Suprapubic skin (tissue), 4 donors: Measurements from ENCODE around the gene CACNA2D3. TPM values are rescaled to one million over a fixed set of nuclear protein-coding genes. Genes with fewer than 3 reads are reported as not detected.

Experiments used
- DNase-seq, 2 donors: peaks; one replicate each; pipeline ENCODE4 v3.0.0-alpha.2; 2019; ENCODE audit warnings: low spot score in 2 of 2
- H3K27ac ChIP-seq: fragments of 200-600 bp; sonication (generic); one replicate; pipeline ENCODE4 v1.5.1; 2019
- H3K27me3 ChIP-seq: fragments of 200-600 bp; sonication (generic); one replicate; pipeline ENCODE4 v1.5.1; 2019
- H3K36me3 ChIP-seq: fragments of 200-600 bp; sonication (generic); one replicate; pipeline ENCODE4 v1.5.1; 2019
- H3K4me1 ChIP-seq: fragments of 200-600 bp; sonication (generic); one replicate; pipeline ENCODE4 v1.5.1; 2019
- H3K4me3 ChIP-seq: fragments of 200-600 bp; sonication (generic); one replicate; pipeline ENCODE4 v1.5.1; 2019; ENCODE audit warnings: mild to moderate bottlenecking
- H3K9me3 ChIP-seq: fragments of 200-600 bp; sonication (generic); one replicate; pipeline ENCODE4 v1.5.1; 2019
- EP300 ChIP-seq: sonication (generic); formaldehyde crosslinking; IDR thresholded peaks from one replicate; pipeline ENCODE4 v1.6.1; 2017; ENCODE audit warnings: antibody characterized with exemption
- POLR2A ChIP-seq, 2 donors: fragments of 450-650 bp; IDR thresholded peaks; one replicate each; pipeline ENCODE4 v1.6.1; 2017; ENCODE audit warnings: antibody characterized with exemption in 2 of 2, mild to moderate bottlenecking in 2 of 2, moderate library complexity in 2 of 2
- POLR2AphosphoS5 ChIP-seq, 3 donors: sonication (generic); formaldehyde crosslinking; IDR thresholded peaks; one replicate each; pipeline ENCODE4 v1.6.1; 2017; ENCODE audit warnings: antibody characterized with exemption in 3 of 3
- WGBS: methylation state at CpG from one replicate; pipeline ENCODE4 v1.1.5; 2018; 5-methylcytosine and 5-hydroxymethylcytosine counted together
- total RNA-seq, 4 donors: library from RNA; depleted of rRNA; stranded (reverse); fragments of >200 nt; gene quantifications; one replicate each; pipeline ENCODE4 v1.1.0, GENCODE V29; 2016
- TF ChIP-seq, protein P1 (sequence below), 2 donors: fragments of 200-600 bp in 1 of 2; fragments of 450-650 bp in 1 of 2; sonication (generic) in 1 of 2; IDR thresholded peaks; one replicate each; pipeline ENCODE4 v1.5.1; 2016 to 2019; ENCODE audit warnings: antibody characterized with exemption in 2 of 2, mild to moderate bottlenecking in 1 of 2, moderate library complexity in 1 of 2

CACNA2D3 gene
- total RNA-seq, 4 donors from 2014 or later: 0.42 to 2.8 (median 0.95) TPM

DNA sequence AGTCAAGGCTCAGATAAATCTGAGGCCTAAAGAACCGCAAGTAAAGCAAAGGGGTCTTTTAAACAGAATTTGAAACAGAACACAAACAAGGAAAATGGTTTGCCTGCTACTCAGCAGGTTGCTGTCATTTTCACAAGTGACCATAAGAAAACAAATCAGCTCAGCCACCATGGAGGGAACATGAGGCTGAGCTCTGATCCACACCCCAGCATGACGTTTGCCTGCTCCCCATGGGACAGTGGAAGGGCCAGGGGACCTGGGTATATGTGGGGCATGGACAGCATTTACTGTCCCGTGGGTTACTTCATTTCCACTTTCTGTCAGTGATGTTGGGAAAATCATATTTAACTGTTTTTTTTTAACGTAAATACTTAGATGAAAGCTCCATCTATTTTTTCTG is 434.3 kb downstream of the CACNA2D3 start:
- H3K9me3 ChIP-seq: no peaks in the 10 kb centered on the region
- H3K27ac ChIP-seq: no peak overlapping the region
- H3K4me1 ChIP-seq: no peaks in the 10 kb centered on the region
- no peaks in the 10 kb centered on the region for H3K36me3 ChIP-seq
- WGBS: 68% methylated on average over 4 of the region's 4 CpGs
- no peaks in the 10 kb centered on the region for H3K27me3 ChIP-seq
- DNase-seq: no peak
- no peak overlapping the region for H3K4me3 ChIP-seq
- TF ChIP-seq POLR2AphosphoS5 (IDR thresholded peaks at IDR 0.05): no peak
- no peak for TF ChIP-seq EP300
- TF ChIP-seq POLR2A (IDR thresholded peaks at IDR 0.05): no peak
- TF ChIP-seq, protein P1, sequence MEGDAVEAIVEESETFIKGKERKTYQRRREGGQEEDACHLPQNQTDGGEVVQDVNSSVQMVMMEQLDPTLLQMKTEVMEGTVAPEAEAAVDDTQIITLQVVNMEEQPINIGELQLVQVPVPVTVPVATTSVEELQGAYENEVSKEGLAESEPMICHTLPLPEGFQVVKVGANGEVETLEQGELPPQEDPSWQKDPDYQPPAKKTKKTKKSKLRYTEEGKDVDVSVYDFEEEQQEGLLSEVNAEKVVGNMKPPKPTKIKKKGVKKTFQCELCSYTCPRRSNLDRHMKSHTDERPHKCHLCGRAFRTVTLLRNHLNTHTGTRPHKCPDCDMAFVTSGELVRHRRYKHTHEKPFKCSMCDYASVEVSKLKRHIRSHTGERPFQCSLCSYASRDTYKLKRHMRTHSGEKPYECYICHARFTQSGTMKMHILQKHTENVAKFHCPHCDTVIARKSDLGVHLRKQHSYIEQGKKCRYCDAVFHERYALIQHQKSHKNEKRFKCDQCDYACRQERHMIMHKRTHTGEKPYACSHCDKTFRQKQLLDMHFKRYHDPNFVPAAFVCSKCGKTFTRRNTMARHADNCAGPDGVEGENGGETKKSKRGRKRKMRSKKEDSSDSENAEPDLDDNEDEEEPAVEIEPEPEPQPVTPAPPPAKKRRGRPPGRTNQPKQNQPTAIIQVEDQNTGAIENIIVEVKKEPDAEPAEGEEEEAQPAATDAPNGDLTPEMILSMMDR (IDR thresholded peaks at IDR 0.05): no peak

GRCh38 chr3:54557538-54558428 is 435.4 kb downstream of the CACNA2D3 start:
- TF ChIP-seq EP300: no peak
- H3K4me1 ChIP-seq: no peaks in the 10 kb centered on the region
- no peak for DNase-seq
- 58% methylated on average over 12 of the region's 12 CpGs for WGBS
- no peaks in the 10 kb centered on the region for H3K36me3 ChIP-seq
- no peaks in the 10 kb centered on the region for H3K27me3 ChIP-seq
- H3K9me3 ChIP-seq: no peaks in the 10 kb centered on the region
- H3K27ac ChIP-seq: no peak overlapping the region
- H3K4me3 ChIP-seq: no peak overlapping the region

- TF ChIP-seq EP300 (no peak), POLR2AphosphoS5 (IDR thresholded peaks at IDR 0.05) (no peak), POLR2A (IDR thresholded peaks at IDR 0.05) (no peak)
- H3K4me1 ChIP-seq: no peaks in the 10 kb centered on the region
- DNase-seq: no peak
Observed at GRCh38 chr3:54563501-54564200, 441.3 kb downstream of the CACNA2D3 start.

GRCh38 chr3:54564374-54564925 is 442.1 kb downstream of the CACNA2D3 start:
- Histone ChIP-seq H3K36me3 (no peaks in the 10 kb centered on the region), H3K9me3 (no peaks in the 10 kb centered on the region), H3K4me1 (no peaks in the 10 kb centered on the region), H3K27me3 (no peaks in the 10 kb centered on the region), H3K27ac (no peak overlapping the region), H3K4me3 (no peak overlapping the region)
- 83% methylated on average over 6 of the region's 6 CpGs for WGBS
- DNase-seq: no peak
- TF ChIP-seq EP300 (no peak), POLR2A (IDR thresholded peaks at IDR 0.05) (no peak), POLR2AphosphoS5 (IDR thresholded peaks at IDR 0.05) (no peak)
- TF ChIP-seq, protein P1 (IDR thresholded peaks at IDR 0.05): no peak

More at GRCh38 chr3:54563501-54564200, 441.3 kb downstream of the CACNA2D3 start:
- H3K9me3 ChIP-seq: no peaks in the 10 kb centered on the region
- H3K36me3 ChIP-seq: no peaks in the 10 kb centered on the region
- H3K27me3 ChIP-seq: no peaks in the 10 kb centered on the region
- no peak overlapping the region for H3K27ac ChIP-seq
- 78% methylated on average over 12 of the region's 12 CpGs for WGBS
- H3K4me3 ChIP-seq: no peak overlapping the region

DNA sequence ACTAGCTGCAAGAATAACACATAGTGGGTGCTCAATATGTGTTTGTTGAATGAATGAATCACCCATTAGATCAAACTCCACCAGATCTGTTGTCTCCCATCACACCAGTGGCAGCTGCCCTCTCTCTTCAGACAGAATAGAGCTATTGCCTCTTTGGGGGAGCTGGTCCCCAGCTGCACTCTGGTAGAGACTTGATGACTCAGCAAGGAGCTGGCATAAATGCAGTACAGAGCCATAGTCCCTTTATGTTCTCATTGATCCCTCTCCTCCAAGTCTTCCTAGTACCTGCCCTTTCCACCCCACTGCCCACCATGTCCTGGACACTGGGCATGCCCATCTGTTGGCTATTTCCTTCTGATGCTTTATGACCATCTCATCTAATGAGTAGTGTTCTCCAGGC is 443.6 kb downstream of the CACNA2D3 start:
- no peak for DNase-seq
- no peaks in the 10 kb centered on the region for H3K9me3 ChIP-seq
- H3K27ac ChIP-seq: no peak overlapping the region
- no peaks in the 10 kb centered on the region for H3K36me3 ChIP-seq
- no peak for TF ChIP-seq EP300
- no peak for TF ChIP-seq POLR2AphosphoS5 (IDR thresholded peaks at IDR 0.05)
- no peak overlapping the region for H3K4me3 ChIP-seq
- no peaks in the 10 kb centered on the region for H3K4me1 ChIP-seq
- no peaks in the 10 kb centered on the region for H3K27me3 ChIP-seq

DNA sequence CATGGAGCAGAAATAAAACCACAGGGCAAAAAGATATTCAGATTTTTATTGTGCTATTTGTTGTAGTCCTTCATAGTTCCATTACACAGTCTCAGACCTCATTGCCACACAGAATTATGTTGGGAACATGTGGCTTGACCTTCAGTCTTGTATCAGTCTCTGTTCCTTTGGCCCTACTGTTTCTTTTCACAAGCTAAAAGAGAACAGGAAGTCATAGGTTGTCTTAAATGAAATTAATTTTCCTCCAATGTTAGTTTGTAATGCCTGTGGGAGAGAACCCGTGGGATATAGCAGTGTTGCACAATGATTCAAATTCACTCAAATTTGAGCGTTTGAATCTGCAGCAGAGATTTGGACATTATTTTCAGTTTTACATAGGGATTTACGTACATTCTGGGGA is 445.6 kb downstream of the CACNA2D3 start:
- no peak for DNase-seq
- Histone ChIP-seq H3K4me1 (no peaks in the 10 kb centered on the region), H3K9me3 (no peaks in the 10 kb centered on the region), H3K27ac (no peak overlapping the region), H3K36me3 (no peaks in the 10 kb centered on the region), H3K27me3 (no peaks in the 10 kb centered on the region), H3K4me3 (no peak overlapping the region)
- 70% methylated on average over 3 of the region's 3 CpGs for WGBS
- no peak for TF ChIP-seq POLR2AphosphoS5 (IDR thresholded peaks at IDR 0.05)
- no peak for TF ChIP-seq EP300
- no peak for TF ChIP-seq POLR2A (IDR thresholded peaks at IDR 0.05)
- TF ChIP-seq, protein P1 (IDR thresholded peaks at IDR 0.05): no peak
